WTC11 (cell line): ENCODE measurements around the gene FGD5. TPM values are rescaled to one million over a fixed set of nuclear protein-coding genes. Genes with fewer than 3 reads are reported as not detected.

ENCODE experiments used
- ATAC-seq: fragments of 200-7000 bp; cut with Tn5 transposase; 2 replicates; pipeline ENCODE4 v1.10.0; 2021; ENCODE audit warnings: mild to moderate bottlenecking, moderate library complexity
- CTCF ChIA-PET: fragments of 300-600 bp; sonication (Branson Sonifier 250); formaldehyde crosslinking; loops from one replicate; lab custom pipeline; 2021; ENCODE audit warnings: antibody characterized with exemption; lab: Charles Lee
- POLR2A ChIA-PET: fragments of 350-600 bp; sonication (Branson Sonifier 250); formaldehyde crosslinking; loops from one replicate; lab custom pipeline; 2021; ENCODE audit warnings: antibody characterized with exemption; lab: Charles Lee
- DNase-seq: peaks from one replicate; pipeline ENCODE4 v3.0.0; 2021; ENCODE audit warnings: low spot score
- H3K27ac Mint-ChIP-seq: 2 replicates; pipeline ENCODE4 v1.8.0; 2021; ENCODE audit warnings: mixed read lengths
- H3K27me3 Mint-ChIP-seq: 2 replicates; pipeline ENCODE4 v1.8.0; 2021; ENCODE audit warnings: low read depth, mild to moderate bottlenecking, moderate library complexity, mixed read lengths
- H3K36me3 Mint-ChIP-seq: 2 replicates; pipeline ENCODE4 v1.8.0; 2021; ENCODE audit warnings: mixed read lengths
- H3K4me1 Mint-ChIP-seq: 2 replicates; pipeline ENCODE4 v1.8.0; 2022; ENCODE audit warnings: mixed read lengths
- H3K4me3 Mint-ChIP-seq: 2 replicates; pipeline ENCODE4 v1.8.0; 2021; ENCODE audit warnings: mild to moderate bottlenecking, moderate library complexity, mixed read lengths
- H3K9me3 Mint-ChIP-seq: 2 replicates; pipeline ENCODE4 v1.8.0; 2021; ENCODE audit warnings: mixed read lengths
- ETV6 ChIP-seq: sonication (generic); formaldehyde crosslinking; IDR thresholded peaks from 2 replicates; pipeline ENCODE4 v1.8.1; 2022; ENCODE audit warnings: mild to moderate bottlenecking, missing genetic modification reagents
- FOXJ3 ChIP-seq: sonication (generic); formaldehyde crosslinking; IDR thresholded peaks from 2 replicates; pipeline ENCODE4 v1.9.0; 2021; ENCODE audit warnings: missing genetic modification reagents, mild to moderate bottlenecking, borderline replicate concordance
- FOXK1 ChIP-seq: sonication (generic); formaldehyde crosslinking; IDR thresholded peaks from 2 replicates; pipeline ENCODE4 v1.8.0; 2022; ENCODE audit warnings: mild to moderate bottlenecking, moderate library complexity, missing genetic modification reagents
- GRHL2 ChIP-seq: fragments of 250-450 bp; sonication (Bioruptor Pico); IDR thresholded peaks from 2 replicates; pipeline ENCODE4 v1.8.0; 2022; ENCODE audit warnings: mild to moderate bottlenecking, moderate library complexity; ENCODE audit not compliant: insufficient replicate concordance, severe bottlenecking
- JAZF1 ChIP-seq: fragments of 250-450 bp; sonication (Bioruptor Pico); IDR thresholded peaks from 2 replicates; pipeline ENCODE4 v1.9.0; 2021; ENCODE audit warnings: moderate library complexity, mild to moderate bottlenecking, inconsistent platforms
- JUN ChIP-seq: sonication (generic); formaldehyde crosslinking; IDR thresholded peaks from 2 replicates; pipeline ENCODE4 v1.8.0; 2023; ENCODE audit warnings: mild to moderate bottlenecking, missing genetic modification reagents
- NFE2L1 ChIP-seq: sonication (generic); formaldehyde crosslinking; IDR thresholded peaks from 2 replicates; pipeline ENCODE4 v1.8.1; 2023; ENCODE audit warnings: missing genetic modification reagents
- TEAD1 ChIP-seq: sonication (generic); formaldehyde crosslinking; IDR thresholded peaks from 2 replicates; pipeline ENCODE4 v1.8.0; 2022; ENCODE audit warnings: mild to moderate bottlenecking, missing genetic modification reagents
- ZNF138 ChIP-seq: sonication (generic); formaldehyde crosslinking; conservative IDR thresholded peaks from 2 replicates; pipeline ENCODE4 v1.8.1; 2022; ENCODE audit warnings: mild to moderate bottlenecking, moderate library complexity, missing genetic modification reagents
- ZNF263 ChIP-seq: sonication (generic); formaldehyde crosslinking; IDR thresholded peaks from 2 replicates; pipeline ENCODE4 v1.8.1; 2022; ENCODE audit warnings: low read depth, mild to moderate bottlenecking, moderate library complexity, missing genetic modification reagents
- ZNF396 ChIP-seq: fragments of 250-450 bp; sonication (Bioruptor Pico); IDR thresholded peaks from 2 replicates; pipeline ENCODE4 v1.8.0; 2021; ENCODE audit warnings: mild to moderate bottlenecking, moderate library complexity, borderline replicate concordance
- ZNF416 ChIP-seq: fragments of 250-450 bp; sonication (Bioruptor Pico); IDR thresholded peaks from 2 replicates; pipeline ENCODE4 v1.9.0; 2021; ENCODE audit warnings: mild to moderate bottlenecking, inconsistent platforms
- ZNF423 ChIP-seq: fragments of 250-450 bp; sonication (Bioruptor Pico); IDR thresholded peaks from 2 replicates; pipeline ENCODE4 v2.1.2; 2022; ENCODE audit warnings: mild to moderate bottlenecking, moderate library complexity
- ZNF671 ChIP-seq: fragments of 250-450 bp; sonication (Bioruptor Pico); IDR thresholded peaks from 2 replicates; pipeline ENCODE4 v1.8.0; 2021; ENCODE audit warnings: mild to moderate bottlenecking
- total RNA-seq: library from RNA; stranded (reverse); gene quantifications from 3 replicates; pipeline ENCODE4 v1.2.3, GENCODE V29; 2021
- TF ChIP-seq, protein P1 (sequence below): fragments of 250-450 bp; sonication (Bioruptor Pico); IDR thresholded peaks from 2 replicates; pipeline ENCODE4 v1.9.0; 2021; ENCODE audit warnings: mild to moderate bottlenecking, borderline replicate concordance
- TF ChIP-seq, protein P2 (sequence below): sonication (generic); formaldehyde crosslinking; IDR thresholded peaks from 2 replicates; pipeline ENCODE4 v1.8.1; 2022; ENCODE audit warnings: mild to moderate bottlenecking, moderate library complexity, missing genetic modification reagents
- TF ChIP-seq, protein P3 (sequence below): fragments of 250-450 bp; sonication (Bioruptor Pico); IDR thresholded peaks from 2 replicates; pipeline ENCODE4 v1.9.0; 2021; ENCODE audit warnings: moderate library complexity, mild to moderate bottlenecking, inconsistent platforms, borderline replicate concordance
- TF ChIP-seq, protein P4 (sequence below): sonication (generic); formaldehyde crosslinking; IDR thresholded peaks from 2 replicates; pipeline ENCODE4 v1.8.1; 2022; ENCODE audit warnings: low read depth, mild to moderate bottlenecking, moderate library complexity, missing genetic modification reagents, borderline replicate concordance
- TF ChIP-seq, protein P5 (sequence below): fragments of 200-600 bp; IDR thresholded peaks from 2 replicates; pipeline ENCODE4 v1.8.0; 2022; ENCODE audit warnings: antibody characterized with exemption
- TF ChIP-seq, protein P6 (sequence below): sonication (generic); formaldehyde crosslinking; IDR thresholded peaks from 2 replicates; pipeline ENCODE4 v1.8.0; 2022; ENCODE audit warnings: mild to moderate bottlenecking, missing genetic modification reagents
- TF ChIP-seq, protein P7 (sequence below): sonication (generic); formaldehyde crosslinking; IDR thresholded peaks from 2 replicates; pipeline ENCODE4 v1.8.1; 2023; ENCODE audit warnings: mild to moderate bottlenecking, moderate library complexity, missing genetic modification reagents

The FGD5 gene
- total RNA-seq, 1 experiment from 2014 or later, result 18.3 TPM

DNA sequence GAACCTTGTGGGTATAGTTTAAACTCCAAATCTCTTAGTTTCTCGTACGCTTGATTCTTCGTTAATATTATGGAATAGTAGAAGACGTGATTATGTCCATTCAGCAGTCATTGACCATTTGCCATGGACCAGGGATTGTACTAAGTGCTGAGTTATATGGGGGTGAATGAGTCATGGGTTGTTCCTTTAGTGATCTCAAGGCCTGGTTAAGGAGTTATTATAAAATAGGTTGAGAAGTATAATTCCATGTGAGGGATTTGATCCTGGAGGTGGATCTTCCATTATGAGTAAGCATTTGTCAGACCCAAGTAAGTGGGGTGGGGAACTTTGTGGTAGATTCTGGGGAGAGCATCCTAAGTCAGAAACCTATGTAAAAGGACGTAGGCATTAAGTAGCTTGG is 144.0 kb downstream of the FGD5 start:
- H3K4me1 Mint-ChIP-seq, result peaks cover 4% of the 10 kb centered on the region
- no peak overlapping the region for H3K4me3 Mint-ChIP-seq

DNA sequence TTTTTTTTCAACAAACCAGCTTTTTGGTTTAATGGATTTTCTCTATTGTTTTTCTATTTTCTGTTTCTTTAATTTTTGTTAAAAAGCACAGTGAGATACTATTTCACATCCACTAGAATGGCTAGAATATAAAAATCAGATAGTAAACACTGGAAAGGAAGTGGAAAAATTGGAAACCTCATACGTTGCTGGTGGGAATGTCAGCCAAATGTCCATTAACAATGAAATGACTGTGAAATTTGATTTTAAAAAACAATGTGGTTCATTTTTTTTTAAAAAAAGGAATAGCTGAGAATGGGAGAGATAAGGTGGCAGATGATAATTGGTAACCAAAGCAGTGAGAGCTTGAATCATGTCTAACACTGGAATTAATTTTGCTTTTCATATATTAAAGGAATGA is 148.5 kb downstream of the FGD5 start:
- Mint-ChIP-seq H3K27me3 (no peaks in the 10 kb centered on the region), H3K36me3 (peaks cover 29% of the 10 kb centered on the region), H3K27ac (no peak overlapping the region), H3K9me3 (peaks cover 12% of the 10 kb centered on the region), H3K4me1 (0 out of 2 replicates have a peak, but pooled peaks cover 4% of the 10 kb centered on the region), H3K4me3 (no peak overlapping the region)
- no peak for DNase-seq
- ATAC-seq, result no peak
- TF ChIP-seq TEAD1 (CRISPR knock-in tag), result no peak
- TF ChIP-seq, protein P1, sequence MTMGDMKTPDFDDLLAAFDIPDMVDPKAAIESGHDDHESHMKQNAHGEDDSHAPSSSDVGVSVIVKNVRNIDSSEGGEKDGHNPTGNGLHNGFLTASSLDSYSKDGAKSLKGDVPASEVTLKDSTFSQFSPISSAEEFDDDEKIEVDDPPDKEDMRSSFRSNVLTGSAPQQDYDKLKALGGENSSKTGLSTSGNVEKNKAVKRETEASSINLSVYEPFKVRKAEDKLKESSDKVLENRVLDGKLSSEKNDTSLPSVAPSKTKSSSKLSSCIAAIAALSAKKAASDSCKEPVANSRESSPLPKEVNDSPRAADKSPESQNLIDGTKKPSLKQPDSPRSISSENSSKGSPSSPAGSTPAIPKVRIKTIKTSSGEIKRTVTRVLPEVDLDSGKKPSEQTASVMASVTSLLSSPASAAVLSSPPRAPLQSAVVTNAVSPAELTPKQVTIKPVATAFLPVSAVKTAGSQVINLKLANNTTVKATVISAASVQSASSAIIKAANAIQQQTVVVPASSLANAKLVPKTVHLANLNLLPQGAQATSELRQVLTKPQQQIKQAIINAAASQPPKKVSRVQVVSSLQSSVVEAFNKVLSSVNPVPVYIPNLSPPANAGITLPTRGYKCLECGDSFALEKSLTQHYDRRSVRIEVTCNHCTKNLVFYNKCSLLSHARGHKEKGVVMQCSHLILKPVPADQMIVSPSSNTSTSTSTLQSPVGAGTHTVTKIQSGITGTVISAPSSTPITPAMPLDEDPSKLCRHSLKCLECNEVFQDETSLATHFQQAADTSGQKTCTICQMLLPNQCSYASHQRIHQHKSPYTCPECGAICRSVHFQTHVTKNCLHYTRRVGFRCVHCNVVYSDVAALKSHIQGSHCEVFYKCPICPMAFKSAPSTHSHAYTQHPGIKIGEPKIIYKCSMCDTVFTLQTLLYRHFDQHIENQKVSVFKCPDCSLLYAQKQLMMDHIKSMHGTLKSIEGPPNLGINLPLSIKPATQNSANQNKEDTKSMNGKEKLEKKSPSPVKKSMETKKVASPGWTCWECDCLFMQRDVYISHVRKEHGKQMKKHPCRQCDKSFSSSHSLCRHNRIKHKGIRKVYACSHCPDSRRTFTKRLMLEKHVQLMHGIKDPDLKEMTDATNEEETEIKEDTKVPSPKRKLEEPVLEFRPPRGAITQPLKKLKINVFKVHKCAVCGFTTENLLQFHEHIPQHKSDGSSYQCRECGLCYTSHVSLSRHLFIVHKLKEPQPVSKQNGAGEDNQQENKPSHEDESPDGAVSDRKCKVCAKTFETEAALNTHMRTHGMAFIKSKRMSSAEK (CRISPR knock-in tag), result no peak
- TF ChIP-seq, protein P2, sequence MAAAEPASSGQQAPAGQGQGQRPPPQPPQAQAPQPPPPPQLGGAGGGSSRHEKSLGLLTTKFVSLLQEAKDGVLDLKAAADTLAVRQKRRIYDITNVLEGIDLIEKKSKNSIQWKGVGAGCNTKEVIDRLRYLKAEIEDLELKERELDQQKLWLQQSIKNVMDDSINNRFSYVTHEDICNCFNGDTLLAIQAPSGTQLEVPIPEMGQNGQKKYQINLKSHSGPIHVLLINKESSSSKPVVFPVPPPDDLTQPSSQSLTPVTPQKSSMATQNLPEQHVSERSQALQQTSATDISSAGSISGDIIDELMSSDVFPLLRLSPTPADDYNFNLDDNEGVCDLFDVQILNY (CRISPR knock-in tag), result no peak
- TF ChIP-seq, protein P3, sequence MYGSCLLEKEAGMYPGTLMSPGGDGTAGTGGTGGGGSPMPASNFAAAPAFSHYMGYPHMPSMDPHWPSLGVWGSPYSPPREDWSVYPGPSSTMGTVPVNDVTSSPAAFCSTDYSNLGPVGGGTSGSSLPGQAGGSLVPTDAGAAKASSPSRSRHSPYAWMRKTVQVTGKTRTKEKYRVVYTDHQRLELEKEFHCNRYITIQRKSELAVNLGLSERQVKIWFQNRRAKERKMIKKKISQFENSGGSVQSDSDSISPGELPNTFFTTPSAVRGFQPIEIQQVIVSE (CRISPR knock-in tag), result no peak
- no peak for TF ChIP-seq ZNF416 (CRISPR knock-in tag)
- ChIA-PET POLR2A (no interaction called here), CTCF (interaction anchor here (1.4 kb wide), 1 partner anchor 84 kb away, joined by 3 read pairs; no protein-coding TSS in a partner anchor)

More for the DNA sequence above, 144.0 kb downstream of the FGD5 start:
- Mint-ChIP-seq H3K27me3 (no peaks in the 10 kb centered on the region), H3K36me3 (peaks cover 20% of the 10 kb centered on the region), H3K27ac (no peak overlapping the region), H3K9me3 (peaks cover 12% of the 10 kb centered on the region)
- ChIA-PET CTCF (interaction anchor here (1.5 kb wide), 1 partner anchor 27 kb away, joined by 3 read pairs; no protein-coding TSS in a partner anchor), POLR2A (no interaction called here)
- no peak for ATAC-seq
- TF ChIP-seq FOXJ3 (CRISPR knock-in tag), result no peak
- no peak for TF ChIP-seq NFE2L1
- TF ChIP-seq, protein P4, sequence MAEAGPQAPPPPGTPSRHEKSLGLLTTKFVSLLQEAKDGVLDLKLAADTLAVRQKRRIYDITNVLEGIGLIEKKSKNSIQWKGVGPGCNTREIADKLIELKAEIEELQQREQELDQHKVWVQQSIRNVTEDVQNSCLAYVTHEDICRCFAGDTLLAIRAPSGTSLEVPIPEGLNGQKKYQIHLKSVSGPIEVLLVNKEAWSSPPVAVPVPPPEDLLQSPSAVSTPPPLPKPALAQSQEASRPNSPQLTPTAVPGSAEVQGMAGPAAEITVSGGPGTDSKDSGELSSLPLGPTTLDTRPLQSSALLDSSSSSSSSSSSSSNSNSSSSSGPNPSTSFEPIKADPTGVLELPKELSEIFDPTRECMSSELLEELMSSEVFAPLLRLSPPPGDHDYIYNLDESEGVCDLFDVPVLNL (CRISPR knock-in tag), result no peak
- TF ChIP-seq ZNF671 (CRISPR knock-in tag), result no peak
- TF ChIP-seq ZNF138, result no peak
- no peak for TF ChIP-seq ZNF396 (CRISPR knock-in tag)
- TF ChIP-seq ZNF423 (CRISPR knock-in tag), result no peak
- no peak for DNase-seq

DNA sequence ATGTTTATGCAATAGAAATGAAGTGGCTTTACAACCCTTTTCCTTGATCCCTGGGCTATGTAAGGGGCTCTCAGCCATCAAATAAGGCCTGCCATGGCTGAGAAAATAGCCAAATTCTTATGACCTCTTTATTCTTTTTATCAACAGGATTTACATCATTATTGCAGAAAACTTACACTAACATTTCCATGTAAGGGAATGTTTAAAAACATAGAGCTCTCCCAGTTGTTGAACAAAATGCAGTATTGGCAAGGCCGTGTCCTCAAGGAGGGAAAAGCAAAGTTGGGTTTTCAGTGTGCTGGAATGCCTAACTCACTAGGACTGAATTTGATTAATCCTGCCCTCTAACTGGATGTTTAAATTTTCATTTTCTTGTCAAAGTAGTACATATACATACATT is 150.9 kb downstream of the FGD5 start:
- POLR2A ChIA-PET, result interaction anchor here (0.6 kb wide), 1 partner anchor 11 kb away, joined by 4 read pairs; no protein-coding TSS in a partner anchor
- Mint-ChIP-seq H3K27ac (no peak overlapping the region), H3K4me3 (no peak overlapping the region), H3K36me3 (peaks cover 45% of the 10 kb centered on the region), H3K27me3 (no peaks in the 10 kb centered on the region), H3K4me1 (0 out of 2 replicates have a peak, but pooled peaks cover 4% of the 10 kb centered on the region), H3K9me3 (peaks cover 15% of the 10 kb centered on the region)
- CTCF ChIA-PET, result no interaction called here
- ATAC-seq, result no peak
- no peak for DNase-seq
- TF ChIP-seq ETV6 (CRISPR knock-in tag) (no peak), JUN (CRISPR knock-in tag) (no peak), FOXK1 (CRISPR knock-in tag) (no peak), JAZF1 (CRISPR knock-in tag) (no peak), ZNF263 (CRISPR knock-in tag) (no peak), GRHL2 (CRISPR knock-in tag) (no peak)
- TF ChIP-seq, protein P5, sequence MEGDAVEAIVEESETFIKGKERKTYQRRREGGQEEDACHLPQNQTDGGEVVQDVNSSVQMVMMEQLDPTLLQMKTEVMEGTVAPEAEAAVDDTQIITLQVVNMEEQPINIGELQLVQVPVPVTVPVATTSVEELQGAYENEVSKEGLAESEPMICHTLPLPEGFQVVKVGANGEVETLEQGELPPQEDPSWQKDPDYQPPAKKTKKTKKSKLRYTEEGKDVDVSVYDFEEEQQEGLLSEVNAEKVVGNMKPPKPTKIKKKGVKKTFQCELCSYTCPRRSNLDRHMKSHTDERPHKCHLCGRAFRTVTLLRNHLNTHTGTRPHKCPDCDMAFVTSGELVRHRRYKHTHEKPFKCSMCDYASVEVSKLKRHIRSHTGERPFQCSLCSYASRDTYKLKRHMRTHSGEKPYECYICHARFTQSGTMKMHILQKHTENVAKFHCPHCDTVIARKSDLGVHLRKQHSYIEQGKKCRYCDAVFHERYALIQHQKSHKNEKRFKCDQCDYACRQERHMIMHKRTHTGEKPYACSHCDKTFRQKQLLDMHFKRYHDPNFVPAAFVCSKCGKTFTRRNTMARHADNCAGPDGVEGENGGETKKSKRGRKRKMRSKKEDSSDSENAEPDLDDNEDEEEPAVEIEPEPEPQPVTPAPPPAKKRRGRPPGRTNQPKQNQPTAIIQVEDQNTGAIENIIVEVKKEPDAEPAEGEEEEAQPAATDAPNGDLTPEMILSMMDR, result no peak
- TF ChIP-seq, protein P6, sequence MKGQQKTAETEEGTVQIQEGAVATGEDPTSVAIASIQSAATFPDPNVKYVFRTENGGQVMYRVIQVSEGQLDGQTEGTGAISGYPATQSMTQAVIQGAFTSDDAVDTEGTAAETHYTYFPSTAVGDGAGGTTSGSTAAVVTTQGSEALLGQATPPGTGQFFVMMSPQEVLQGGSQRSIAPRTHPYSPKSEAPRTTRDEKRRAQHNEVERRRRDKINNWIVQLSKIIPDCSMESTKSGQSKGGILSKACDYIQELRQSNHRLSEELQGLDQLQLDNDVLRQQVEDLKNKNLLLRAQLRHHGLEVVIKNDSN (CRISPR knock-in tag), result no peak
- TF ChIP-seq, protein P7, sequence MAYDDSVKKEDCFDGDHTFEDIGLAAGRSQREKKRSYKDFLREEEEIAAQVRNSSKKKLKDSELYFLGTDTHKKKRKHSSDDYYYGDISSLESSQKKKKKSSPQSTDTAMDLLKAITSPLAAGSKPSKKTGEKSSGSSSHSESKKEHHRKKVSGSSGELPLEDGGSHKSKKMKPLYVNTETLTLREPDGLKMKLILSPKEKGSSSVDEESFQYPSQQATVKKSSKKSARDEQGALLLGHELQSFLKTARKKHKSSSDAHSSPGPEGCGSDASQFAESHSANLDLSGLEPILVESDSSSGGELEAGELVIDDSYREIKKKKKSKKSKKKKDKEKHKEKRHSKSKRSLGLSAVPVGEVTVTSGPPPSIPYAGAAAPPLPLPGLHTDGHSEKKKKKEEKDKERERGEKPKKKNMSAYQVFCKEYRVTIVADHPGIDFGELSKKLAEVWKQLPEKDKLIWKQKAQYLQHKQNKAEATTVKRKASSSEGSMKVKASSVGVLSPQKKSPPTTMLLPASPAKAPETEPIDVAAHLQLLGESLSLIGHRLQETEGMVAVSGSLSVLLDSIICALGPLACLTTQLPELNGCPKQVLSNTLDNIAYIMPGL (CRISPR knock-in tag), result no peak
